Measurements from ENCODE around the gene FCHSD1.

The FCHSD1 gene

DNA sequence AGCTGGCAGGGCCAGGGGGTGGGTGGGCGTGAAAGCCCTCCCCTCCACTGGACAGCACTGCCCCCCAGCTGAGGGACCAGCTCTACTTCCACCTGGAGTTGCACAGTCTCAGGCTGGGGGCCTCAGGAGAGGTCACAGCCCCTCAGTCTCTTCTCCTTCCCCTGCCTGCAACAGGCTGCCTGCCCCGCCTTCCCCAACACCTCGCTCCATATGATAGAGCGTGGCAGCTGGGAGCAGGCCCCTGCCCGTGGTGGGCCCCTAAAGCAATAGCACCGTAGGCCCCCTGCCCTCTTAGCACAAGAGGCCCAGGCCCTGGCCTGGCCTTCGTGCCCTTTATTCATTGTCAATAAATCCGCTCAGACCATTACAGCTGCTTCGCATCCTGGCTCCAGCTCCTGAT lies 10.5 kb downstream of the FCHSD1 start:
- no peak for FAIRE-seq

DNA sequence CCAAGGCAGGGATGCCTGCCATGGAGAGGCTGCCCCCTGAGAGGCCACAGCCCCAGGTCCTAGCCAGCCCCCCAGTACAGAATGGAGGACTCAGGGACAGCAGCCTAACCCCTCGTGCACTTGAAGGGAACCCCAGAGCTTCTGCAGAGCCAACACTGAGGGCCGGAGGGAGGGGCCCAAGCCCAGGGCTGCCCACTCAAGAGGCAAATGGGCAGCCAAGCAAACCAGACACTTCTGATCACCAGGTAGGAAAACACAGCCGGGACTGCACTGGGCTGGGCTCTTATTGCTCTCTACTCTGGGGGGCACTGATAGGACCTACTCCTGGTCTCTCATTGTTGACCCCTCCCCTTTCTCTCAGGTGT lies 11.2 kb downstream of the FCHSD1 start:
- no peak for FAIRE-seq

DNA sequence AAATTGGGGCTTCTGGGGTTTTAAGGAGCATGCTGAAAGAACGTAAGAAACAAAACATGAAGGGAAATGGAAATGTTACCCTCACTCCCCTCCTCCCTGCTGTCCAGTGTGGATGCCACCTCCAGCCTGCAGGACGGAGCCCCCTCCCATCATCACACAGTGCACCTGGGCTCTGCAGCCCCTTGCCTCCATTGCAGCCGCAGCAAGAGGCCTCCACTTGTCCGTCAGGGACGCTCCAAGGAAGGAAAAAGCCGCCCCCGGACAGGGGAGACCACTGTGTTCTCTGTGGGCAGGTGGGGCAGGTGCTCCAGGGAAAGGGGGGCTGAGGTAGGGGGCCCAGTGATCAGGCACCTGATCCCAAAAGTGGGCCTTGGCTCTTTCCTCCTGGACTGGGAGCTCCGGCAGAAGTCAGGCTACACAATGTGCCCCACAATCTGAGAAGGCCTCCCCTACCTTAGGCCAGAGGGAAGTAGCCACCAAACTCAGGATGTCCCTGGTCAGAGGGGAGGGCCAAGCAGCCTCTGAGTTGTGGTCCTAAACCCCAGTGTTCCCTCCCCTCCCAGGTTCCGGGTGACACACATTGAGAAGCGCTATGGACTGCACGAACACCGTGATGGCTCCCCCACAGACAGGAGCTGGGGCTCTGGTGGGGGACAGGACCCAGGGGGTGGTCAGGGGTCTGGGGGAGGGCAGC lies 11.7 kb downstream of the FCHSD1 start:
- FAIRE-seq = no peak

DNA sequence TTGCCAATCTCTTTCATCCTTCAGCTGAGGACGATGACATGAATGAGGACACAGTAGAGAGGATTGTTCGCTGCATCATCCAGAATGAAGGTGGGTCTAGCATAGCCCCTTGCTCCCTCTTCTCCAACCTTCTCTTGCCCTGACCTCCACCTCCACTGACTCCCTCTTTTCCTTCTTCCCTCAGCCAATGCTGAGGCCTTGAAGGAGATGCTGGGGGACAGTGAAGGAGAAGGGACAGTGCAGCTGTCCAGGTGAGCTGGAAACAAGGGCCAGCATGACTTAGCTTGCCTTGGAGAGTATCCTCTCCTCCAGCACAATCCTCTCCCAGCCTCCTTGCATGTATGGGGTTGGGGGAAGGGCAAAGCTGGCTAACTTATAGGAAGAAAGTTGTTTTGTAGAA lies 12.4 kb downstream of the FCHSD1 start:
- FAIRE-seq = no peak

DNA sequence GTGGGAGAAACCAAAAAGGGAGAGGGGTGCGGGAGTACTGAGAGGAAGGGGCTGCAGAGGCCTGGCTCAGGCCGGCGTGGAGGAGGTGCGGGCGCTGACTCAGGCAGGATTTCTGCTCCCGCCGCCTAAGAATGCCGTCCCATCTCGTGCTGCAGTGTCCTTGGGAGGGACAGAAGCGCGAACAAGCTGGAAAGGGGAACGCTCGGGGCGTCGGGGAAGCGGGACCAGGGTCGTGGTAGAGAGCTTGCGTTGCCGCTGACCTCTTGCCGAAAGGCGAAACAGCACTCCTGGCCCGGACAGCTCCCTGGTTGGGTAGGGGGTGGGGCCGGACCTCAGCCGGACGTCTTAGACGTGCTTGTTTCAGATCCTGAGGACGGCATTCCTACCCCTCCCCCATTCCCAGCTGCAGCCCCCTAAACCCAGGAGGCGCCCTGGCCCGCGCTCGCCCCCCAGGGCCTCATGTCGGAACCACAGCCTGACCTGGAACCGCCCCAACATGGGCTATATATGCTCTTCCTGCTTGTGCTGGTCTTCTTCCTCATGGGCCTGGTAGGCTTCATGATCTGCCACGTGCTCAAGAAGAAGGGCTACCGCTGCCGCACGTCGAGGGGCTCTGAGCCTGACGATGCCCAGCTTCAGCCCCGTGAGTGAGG lies 13.3 kb downstream of the FCHSD1 start:
- FAIRE-seq = no peak

DNA sequence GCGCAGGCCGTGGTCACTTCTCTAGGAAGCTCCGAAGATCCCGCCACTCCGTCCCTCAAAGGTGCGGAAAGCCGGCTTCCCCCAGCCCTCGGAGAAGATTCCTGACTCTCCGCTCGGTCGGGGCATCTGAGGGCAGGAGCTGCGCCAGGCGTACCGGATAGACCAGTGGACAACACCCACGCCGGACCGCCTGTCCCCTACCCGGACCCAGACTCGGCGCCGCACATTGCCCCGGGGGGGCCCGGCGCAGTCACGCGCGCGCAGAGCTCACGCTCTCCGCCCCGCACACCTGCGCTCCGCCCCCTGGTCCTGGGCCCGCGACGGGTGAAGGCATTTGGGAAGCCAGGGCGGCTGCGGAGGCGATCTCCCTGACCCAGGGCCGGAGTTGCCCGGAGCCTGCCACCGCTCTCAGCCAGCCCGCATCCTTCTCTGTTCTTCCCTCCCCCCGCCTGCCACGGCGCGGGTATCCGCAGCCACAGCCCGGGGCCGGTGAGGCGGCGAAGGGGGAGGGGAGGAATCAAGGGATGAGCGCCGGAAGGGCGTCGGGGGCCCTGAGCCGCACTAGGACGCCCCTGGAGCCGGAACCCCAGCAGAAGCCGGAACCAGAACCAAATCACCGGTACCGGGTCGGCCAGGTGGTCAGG lies 14.0 kb downstream of the FCHSD1 start:
- no peak for FAIRE-seq

DNA sequence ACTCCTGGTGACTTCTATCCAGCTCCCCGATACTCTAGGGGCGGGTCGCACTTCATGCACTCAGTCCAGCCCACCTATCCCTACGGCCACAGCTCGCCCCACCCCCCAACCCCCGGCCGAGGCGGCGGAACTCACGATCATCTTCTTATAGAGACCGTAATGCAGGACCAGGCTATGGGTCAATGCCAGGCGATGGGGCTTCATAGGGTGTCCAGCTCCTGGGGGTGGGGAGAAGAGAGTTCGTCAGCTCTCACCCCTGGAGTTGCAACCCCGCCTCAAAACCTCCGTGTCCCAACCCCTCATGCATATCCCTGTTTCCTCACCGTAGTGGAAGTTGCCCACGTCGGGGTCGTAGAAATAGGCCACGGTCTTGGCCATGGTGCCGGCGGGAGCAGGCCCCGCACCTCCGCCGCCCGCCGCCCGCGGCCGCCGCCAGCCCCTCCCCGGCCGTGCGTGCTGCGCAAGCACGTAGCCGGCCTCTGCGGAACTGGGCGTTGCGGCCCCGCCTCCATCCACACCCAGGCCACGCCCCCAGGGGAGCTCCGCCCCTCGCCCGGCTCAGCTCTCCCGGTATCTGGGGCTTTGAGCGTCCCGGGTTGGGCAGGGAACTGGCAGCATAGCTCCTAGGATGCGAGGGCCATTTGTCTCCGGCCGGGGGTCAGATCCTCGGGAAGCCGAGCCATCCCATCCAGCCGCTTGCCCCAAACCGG lies 14.7 kb downstream of the FCHSD1 start, which contains the start of the genes HDAC3 and RELL2:
HDAC3 (minus strand) TSS at position 437 of the 710 bp plus-strand sequence; CDS start at position 378, 59 bp downstream.
RELL2 (plus strand) TSS at position 585 of the 710 bp plus-strand sequence. CDS start 1,229 bp downstream, outside the sequence.
- no peak for FAIRE-seq

DNA sequence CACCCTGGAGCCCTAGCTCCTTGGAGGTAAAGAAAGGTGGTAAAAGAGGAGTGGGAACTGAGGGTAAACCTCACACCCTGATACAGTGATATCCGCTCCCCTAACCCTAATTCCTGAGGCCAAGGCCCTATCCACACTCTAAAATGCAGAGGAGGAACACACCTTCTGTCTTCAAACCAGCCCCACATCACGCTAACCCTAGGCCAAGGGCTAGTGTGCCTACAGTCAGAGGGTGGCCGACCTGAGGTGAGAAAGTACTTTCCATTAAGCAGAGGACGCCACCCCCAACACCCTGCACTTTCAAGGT lies 15.2 kb downstream of the FCHSD1 start:
- FAIRE-seq = no peak

DNA sequence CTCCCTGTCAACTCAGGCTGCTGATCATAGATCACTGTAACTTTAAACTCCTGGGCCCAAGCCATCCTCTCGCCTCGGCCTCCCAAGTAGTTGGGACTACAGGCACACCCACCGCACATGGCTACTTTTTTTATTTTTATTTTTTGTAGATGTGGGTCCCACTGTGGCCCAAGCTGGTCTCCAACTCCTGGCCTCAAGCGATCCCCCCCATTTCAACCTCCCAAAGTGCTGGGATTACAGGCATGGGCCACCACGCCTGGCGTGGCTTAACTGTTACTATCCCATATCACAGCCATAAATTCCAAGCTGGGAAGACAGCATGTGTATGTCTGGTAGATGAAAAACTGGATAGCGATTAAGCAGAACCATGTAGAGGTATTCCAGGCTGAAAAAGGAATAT lies 15.6 kb downstream of the FCHSD1 start:
- FAIRE-seq = no peak

DNA sequence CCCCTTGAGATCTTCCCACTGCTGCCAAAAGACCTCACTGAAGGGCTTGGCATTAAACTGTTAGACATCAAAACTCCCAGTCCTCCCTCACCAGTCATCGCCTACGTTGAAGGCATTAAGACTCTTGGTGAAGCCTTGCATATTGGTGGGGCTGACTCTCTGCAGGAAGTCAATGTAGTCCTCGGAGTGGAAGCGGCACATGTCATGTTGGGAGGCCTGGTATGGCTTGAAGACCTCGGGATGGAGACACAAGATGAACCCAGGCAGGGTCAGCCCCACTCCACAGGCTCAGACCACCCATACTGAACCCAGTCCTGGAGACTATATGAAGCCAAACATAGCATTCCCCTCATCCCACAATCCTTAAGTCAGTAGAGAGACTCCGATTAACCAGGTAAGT lies 16.5 kb downstream of the FCHSD1 start:
- FAIRE-seq = no peak

DNA sequence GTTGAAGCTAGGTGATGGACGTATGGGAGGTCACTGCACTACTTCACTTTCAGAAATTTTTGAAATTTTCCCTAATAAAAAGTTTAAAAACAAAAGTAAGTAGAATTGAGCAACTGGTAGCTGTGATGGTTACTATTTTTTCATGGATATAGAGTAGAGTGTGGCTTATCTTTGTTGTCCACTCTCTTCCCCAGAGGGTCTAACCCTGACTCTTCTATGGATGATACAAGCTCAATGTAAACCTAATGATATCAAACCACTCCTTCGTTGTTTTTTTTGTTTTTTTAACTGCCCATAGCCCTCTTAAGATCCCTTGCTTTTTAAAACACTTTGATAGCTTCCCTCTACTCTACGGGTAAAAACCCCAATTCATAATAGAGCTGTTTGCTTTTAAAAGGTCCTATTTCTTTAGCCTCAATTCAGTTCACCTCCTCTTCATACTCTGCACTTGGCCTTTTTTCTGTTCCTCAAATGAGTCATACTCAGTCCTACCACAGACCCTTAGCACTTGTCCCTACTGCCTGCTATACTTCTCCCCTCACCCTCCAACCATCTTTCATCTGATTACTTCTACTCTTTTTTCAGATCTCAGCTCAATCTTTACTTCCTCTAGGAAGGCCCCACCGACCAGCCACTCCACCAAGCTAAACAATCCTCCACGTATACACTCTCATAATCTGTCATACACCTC lies 17.2 kb downstream of the FCHSD1 start:
- FAIRE-seq = no peak

DNA sequence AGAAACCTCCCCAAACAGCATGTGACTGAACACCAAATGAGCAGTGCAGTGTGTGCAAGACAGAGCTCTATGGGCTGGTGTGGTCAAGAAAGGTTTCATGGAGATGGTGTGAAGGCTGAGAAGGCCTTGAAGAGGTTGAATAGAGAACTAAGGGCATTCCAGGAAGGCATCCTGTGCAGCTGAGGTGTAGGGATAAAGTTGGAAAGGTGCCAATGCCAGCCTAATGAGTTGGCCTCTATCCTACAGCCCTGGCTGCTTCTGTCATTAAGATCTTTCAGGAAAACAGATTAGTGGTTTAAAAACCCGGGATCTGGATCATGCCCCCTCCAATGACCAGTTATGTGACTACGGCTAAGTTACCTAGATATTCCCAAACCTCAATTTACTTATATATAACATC lies 18.6 kb downstream of the FCHSD1 start:
- no peak for FAIRE-seq

DNA sequence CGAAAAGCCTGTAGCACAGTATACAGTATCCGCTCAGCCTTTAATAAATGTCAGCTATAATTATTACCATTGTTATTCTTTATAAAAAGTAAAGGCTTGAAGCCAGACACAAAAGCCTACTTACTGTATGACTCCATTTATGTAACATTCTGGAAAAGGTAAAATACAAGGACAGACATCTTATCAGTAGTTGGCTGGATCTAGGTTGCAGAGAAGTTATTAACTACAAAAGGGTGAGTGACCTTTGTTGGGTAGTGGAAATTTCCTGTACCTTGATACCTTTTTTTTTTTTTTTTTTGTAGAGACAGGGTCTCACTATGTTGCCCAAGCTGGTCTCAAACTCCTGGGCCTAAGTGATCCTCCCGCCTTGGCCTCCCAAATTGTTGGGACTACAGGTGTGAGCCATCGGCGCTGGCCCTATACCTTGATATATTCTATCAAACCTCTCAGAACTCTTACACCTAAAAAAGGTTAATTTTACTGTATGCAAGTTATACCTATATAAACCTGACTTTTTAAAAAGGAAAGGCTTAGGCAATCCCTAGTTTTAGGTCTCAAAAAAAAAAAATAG lies 20.6 kb downstream of the FCHSD1 start:
- no peak for FAIRE-seq

DNA sequence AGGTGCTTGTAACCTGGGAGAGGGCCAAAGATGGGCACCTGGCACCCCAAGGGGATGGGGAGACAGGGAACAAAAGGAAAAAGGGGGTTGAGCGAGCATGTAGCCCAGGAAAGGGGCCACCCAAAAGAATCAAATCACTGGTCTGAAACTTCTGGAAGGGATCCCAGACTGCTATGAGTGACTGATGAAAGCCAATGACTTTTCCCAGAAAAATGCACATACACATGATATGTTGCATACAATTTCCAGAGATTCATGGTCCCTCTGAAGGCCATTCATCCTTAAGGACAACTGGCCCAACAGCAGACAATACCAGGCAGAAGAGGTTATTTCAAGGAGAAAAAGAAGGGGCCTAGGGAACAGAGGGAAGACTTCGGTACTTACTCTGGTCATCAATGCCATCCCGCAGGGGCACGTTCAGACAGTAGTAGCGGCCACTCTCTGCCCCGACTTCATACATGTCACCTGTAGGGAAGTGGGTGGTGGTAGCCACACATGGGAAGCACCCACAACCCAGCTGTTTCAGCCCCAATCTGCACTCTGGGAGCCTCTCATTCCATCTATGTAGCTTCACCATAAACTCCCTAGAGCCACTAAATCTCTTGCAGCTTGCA lies 22.9 kb downstream of the FCHSD1 start:
- no peak for FAIRE-seq

DNA sequence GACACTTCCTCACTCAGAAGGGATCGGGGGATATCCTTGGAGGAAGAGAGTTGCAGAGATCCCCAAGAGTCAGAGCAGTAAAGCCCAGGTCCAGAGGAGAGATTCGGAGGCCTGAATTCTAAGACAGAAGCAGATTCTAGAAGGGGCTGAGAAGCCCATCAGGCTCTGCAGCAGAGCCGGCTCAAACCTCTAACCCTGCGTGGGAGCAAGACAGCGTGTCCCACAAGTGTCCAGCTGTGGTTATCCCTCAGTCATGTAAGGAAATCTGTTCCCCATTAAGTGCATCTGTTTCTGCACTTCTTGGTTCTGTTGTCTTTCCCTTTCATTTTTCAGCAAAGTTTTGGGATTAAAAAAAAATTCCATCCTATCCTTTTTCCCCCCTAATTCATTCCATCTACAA lies 27.6 kb downstream of the FCHSD1 start:
- FAIRE-seq = no peak

DNA sequence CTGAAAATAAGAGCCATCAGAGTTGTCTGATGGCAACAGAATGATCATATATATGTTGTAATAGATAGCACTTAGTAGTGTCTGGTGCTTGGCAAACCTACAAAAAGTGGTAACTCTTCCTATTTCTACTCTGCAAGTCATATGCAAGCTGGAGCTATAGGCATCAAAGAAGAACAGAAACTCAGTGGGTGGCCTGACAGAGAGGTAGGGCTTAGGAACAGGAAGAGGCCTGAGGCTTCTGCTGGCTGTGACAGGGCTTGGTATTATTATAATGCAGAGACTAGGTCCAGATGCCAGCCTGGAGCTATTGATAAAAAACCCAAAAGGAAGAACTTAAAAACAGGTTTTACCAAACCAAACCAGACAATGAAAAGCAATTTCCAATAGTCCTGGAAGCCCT lies 28.0 kb downstream of the FCHSD1 start:
- no peak for FAIRE-seq

DNA sequence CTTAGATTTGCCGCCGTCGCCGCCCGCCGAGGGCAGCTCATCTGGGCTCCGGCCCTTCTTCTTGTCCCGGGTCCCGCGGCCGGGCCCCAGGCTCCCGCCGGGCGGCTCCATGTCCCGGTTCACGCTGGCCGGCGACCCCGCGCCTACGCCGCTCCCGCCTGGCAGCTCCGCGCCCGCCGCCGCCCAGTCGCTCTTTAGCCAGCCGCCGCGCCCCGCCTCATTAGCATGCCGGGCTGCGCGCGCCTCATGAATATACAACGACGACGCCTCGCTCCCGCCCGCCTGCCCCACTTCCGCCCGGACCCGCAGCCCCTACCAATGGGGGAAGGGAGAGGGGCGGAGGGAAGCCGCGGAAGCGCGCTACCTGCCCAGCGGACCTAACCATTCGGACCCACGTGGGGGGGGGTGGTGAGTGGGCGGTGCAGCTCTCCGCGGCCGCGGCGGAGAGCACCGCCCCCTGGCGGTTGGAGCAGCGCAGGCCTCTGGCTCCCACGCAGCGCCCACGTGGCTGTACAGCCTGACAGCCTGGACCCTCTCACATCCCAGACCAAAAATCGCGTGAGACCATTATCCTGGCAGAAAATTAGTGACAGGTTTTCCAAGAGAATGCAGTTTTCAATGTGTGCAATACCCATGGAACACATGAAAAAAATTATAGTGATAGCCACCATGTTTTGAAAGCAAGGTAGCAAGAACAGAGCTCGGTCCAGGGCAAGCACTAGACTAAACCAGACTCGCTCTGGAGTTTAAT lies 32.2 kb downstream of the FCHSD1 start, which contains the start of gene DIAPH1:
DIAPH1 (minus strand) TSS at position 197 of the 751 bp plus-strand sequence; CDS start at position 111, 86 bp downstream.
- no peak for FAIRE-seq

DNA sequence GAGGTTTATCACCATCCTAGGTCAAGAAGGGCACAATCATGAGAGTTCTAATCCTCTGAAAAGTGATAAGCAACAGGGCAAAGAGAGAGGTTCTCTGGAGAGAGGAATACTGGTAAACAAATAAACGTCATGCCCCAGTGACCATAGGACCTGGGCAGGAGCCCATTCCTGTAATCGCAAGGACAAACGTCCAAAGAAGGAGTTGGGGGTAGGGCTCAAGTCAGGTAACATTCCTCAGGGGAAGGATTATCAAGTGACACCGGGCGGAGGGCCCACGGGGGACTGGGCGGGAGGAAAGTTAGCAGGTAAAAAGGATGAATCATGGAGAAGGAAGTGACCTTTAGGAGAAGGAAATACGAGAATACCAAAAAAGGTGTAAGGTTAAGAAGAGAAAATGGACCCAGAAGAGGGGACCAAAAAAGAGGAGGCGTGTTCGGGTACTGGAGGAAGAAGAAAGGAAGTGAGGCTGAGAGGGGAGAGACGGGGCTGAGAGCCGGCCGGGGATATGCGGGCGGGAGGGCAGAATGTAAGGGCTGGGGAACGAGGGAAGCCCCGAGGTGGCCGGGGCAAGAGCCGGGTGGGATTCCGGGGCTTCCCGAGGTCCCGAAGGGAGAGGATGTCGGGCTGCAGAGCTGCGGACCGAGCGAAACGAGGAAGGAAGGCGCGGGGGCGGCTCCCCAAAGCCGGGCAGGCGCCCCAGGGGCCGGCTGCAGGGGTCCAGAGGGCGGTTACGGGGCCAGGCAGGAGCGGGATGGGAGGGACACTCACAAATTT lies 33.0 kb downstream of the FCHSD1 start:
- FAIRE-seq = no peak

DNA sequence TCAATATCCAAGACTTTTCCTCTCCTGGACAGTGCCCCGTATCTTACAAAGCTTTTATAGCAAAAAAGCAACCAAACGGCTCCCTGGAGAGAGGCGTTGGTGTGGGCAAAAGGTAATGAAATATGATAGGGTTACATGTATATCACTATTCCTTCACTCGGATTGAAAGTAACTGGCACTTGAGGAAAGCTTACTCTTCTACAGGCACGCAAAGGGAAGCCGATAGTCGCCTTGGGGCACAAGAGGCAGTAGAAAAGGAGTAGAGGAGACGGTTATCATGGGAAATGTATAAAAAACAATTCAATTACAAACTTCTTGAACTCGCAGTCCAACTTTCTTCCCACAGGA lies 33.6 kb downstream of the FCHSD1 start:
- FAIRE-seq = no peak

DNA sequence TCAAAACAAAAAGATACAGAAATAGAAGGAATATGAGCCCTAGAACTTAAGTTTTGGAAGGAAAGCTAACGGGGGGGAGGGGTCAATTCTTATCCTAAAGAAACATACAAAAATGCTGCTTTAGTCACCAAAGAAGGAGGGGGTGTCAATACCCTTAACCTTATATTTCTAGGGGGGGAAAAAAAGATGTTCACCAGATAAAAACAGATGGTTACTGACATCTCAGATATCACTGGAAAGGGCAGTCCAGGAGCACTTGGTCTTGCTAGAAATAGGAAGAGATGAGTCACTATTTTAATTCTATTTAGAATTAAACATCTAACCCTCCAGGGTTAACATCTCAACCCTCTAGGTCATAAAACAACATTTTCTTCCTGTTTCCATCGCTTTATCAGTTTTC lies 34.1 kb downstream of the FCHSD1 start:
- no peak for FAIRE-seq

Data from endometrium (tissue), 2 donors.